HG02970 (cell line): ENCODE results near the gene PEX14.

Source experiments
- ATAC-seq: cut with Tn5 transposase; IDR thresholded peaks from one replicate; pipeline ENCODE4 v1.9.1; 2021; ENCODE audit warnings: mild to moderate bottlenecking, moderate library complexity, moderate number of reproducible peaks; ENCODE audit not compliant: unreplicated experiment, low FRiP score

PEX14 gene

GRCh38 chr1:10612436-10613160 lies 137.8 kb downstream of the PEX14 start:
- ATAC-seq = no peak

DNA sequence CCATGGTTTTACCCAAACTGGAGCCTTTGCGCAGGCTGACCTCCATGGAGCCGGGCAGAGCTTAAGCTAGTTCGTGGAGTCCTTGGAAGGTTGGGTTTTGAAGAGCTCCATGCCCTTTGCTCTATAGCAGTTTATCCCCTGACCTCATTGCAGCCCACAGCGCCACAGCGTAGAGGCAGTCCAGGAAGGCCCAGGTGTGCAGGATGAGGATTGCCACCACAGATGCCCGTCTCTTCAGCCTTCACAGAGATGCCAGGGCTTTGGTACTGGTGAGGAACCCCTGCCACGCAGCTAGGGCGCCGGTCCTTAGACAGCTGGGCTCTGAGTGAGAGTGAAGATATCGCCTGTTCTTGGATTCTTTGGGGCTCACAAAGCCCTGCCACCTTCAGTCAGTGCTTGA lies 138.6 kb downstream of the PEX14 start:
- no peak for ATAC-seq

- ATAC-seq = no peak
These were observed 139.1 kb downstream of the PEX14 start for GRCh38 chr1:10613861-10614260.

DNA sequence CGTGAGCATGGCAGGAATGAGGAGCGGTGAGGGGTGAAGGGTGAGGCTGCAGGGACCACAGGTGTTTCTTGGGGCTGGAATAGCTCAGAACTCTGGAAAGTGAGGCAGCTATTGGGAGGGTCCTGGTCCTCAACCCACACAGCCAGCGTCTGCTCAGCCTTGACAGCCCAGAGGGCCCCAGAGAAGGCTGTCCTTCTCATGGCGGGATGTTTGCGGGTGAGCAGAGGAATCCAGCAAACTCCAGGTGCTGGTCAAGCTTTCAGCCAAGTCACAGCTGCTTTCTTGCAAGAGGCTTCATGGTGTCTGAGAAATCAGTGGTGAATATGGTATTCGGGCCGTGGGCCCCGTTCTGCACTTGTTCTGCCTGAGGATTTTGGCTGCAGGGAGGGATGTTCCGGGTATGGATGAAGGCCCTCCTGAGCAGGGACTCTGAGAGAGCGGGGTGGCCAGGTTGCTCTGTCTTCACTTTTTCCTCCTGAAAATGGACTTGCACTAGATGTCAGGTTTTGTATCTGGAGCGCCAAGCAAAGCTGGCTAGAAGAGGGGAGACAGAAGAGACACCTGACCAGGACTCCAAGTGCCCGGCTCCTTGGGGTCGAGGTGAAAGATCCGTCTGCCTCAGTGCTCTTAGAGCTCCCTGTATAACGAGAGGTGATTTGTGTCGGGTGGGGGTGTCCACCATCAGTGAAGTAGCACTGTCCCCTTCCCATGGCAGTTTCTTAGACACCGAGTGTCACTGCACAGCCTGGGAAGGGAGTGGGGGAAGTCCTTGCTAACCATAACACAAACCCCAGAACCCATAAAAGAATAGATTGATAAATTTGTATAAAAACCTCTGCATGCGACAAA lies 139.9 kb downstream of the PEX14 start:
- ATAC-seq = no peak

DNA sequence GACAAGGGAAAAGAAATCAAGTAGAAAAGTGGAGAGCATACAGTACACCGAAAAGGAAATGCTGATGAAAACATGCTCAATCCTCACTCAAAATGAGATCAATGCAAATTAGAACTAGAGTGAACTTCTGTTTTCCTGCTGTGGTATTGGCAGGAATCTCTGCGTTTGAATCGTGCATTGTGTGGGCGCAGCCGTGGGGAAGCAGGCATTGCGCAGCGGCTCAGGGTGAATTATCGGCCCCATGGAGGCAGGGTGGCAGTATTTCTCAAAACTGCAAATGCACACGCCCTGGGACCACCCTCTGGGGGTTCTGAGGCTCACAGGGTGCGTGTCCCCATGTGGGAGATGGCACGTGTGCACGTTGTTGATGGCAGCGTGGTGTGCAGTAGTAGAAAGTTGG lies 140.6 kb downstream of the PEX14 start:
- ATAC-seq = no peak

- ATAC-seq = no peak
These were observed 141.4 kb downstream of the PEX14 start for GRCh38 chr1:10615932-10616671.

- ATAC-seq = no peak
These were observed 141.9 kb downstream of the PEX14 start for GRCh38 chr1:10616696-10617095.

DNA sequence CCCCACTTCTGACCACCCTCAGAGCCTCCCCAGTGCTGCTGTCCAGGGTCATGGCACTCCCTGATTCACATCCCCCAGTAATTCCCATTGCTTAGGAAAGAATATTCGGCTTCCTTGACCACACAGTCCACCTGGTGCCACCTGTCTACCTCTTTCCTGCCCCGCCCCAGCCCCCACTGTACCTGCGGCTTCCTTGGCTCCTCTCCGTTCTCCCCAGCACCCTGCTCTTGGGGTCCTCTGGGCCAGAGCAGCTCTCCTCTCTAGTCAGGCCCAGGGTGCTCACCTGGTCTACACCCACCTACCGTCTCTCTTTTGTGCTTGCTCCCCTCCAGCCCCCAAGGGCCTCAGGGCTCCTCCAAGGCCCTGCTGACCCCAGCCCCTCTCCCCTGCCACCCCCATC lies 142.6 kb downstream of the PEX14 start:
- ATAC-seq = no peak

GRCh38 chr1:10617931-10618885 lies 143.5 kb downstream of the PEX14 start:
- ATAC-seq = no peak

GRCh38 chr1:10620776-10621175 lies 146.0 kb downstream of the PEX14 start:
- ATAC-seq = no peak

DNA sequence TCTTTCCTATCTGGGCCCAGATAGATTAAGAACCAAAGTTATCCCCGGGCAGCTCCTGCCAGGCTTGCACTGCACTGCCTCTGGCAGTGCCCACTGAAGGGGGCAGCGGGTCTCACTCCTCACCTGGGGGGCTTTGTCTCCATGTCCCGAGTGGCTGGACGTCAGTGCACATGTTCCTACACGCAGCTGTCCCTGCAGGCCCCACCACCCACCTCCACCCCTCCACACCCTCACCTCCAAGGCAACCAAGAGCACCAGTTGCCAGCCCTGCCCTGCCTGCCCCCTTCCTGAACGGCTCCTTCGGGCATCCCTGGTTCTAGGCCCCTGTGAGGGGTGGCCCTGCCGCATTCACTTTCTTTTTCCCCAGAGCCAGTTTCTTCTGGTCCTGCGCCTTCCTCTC lies 147.2 kb downstream of the PEX14 start:
- no peak for ATAC-seq

DNA sequence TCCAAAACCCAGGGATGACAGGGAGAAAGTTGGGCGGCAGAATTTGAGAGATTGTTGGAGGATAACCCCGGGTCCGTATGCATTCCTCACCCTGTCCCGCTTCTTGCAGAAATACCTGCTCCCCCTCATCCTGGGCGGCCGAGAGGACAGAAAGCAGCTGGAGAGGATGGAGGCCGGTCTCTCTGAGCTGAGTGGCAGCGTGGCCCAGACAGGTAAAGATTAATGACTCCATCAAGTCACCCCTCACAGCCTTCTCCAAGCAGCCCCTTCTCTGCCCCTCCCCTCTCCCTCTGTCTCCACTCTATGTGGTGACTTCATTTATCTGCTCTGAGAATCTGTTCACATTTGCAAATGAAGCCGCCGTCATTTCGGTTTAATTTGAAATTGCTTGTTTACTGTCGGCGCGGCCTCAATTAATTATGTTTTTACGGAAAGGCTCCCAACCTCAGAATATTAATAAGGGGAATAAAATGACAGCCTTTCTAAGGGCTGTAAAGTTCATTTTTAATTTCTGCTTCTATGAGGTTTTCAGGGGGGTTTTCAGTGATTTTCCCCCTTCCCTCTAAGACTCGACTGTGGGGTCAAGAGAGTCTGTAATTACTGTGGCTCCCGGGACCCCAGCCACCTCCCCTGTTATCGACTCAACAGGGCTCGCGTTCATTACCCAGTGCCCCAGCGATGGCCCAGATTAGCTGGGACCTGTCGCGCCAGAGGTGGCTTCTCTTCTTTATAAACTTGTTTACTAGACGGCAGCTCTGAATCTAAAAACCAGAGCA lies 148.3 kb downstream of the PEX14 start:
- no peak for ATAC-seq

GRCh38 chr1:10623686-10624145 lies 149.0 kb downstream of the PEX14 start:
- ATAC-seq = no peak

DNA sequence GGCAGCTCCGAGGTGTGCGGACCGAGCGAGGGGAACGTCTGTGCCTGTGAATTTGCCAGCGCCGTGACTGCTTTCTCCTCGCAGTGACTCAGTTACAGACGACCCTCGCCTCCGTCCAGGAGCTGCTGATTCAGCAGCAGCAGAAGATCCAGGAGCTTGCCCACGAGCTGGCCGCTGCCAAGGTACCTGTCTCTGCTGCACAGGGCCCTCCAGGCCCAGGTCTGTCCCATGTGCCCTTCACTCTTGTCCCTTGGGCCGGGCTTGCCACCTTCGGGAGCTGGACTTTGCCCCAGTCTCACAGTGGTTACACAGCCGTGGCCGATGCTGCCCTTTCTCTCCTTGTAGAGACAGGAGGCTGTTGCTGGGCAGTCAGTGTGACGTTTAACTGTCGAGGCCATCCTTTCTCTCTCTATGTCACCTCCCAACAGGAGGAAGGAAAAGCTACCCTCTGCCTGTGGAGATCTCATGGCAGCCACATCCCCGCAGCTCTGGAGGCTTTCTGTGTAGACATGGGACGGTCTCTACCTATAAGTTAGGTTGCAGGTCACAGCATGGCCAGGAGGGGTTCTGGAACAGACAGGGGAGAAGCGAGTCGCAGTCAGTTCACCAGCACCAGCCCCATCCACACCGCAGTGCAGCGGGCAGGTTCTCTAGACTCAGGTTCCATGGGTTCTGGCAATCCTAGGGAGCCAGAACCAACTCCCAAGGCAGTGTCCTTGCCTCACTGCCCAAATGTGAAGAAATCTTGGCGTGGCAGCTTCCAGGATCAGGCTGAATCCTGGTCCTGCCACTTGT lies 149.7 kb downstream of the PEX14 start:
- ATAC-seq = no peak

DNA sequence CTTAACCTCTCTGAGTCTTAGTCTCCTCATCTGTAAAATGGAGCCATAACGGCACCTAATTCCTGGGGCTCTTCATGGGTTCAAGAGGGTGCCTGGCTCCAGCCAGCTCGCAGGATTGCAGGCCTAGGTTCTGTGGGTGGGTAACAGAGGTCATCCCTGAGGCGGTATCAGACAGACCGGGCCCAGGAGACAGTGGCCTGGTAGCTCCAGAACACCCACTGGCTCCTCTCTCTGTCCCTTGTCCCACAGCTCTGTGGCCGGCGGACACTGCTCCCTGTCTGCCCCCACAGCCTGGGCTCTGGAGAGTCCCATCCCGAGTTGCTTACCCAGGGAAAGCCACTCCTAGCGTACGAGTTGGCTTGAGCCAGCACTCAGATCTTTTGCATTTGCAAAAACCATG lies 150.3 kb downstream of the PEX14 start:
- no peak for ATAC-seq

GRCh38 chr1:10625554-10625953 lies 150.8 kb downstream of the PEX14 start:
- ATAC-seq = no peak

GRCh38 chr1:10626131-10626731 lies 151.5 kb downstream of the PEX14 start:
- no peak for ATAC-seq

GRCh38 chr1:10626791-10627410 lies 152.2 kb downstream of the PEX14 start:
- no peak for ATAC-seq
